ENCODE measurements around the gene PGAP6.
"Not testable (repeated sequence)": the region's sequence is repeated elsewhere in the genome, so short reads cannot be mapped to it uniquely, and the experiment has no call there.

Gene PGAP6

DNA sequence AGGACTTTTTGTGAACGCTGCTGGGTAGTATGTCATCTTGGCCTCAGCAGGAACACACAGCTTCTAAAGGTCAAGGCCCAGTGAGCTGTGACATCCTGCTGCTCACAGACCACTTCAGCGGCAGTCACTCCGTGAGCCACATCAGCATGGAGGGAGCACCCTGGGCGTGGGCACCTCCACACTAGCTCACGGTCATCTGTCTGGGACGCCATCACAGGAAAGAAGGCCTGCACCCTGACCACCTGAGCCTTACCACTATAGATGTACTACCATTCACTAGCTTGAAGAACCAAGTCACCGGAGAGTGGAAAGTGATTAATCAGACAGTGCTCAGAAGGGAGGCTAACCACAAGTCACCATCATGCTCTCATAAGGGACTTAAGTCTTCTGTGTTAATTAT, 32.6 kb downstream of the PGAP6 start:
- no peak for DNase-seq

DNA sequence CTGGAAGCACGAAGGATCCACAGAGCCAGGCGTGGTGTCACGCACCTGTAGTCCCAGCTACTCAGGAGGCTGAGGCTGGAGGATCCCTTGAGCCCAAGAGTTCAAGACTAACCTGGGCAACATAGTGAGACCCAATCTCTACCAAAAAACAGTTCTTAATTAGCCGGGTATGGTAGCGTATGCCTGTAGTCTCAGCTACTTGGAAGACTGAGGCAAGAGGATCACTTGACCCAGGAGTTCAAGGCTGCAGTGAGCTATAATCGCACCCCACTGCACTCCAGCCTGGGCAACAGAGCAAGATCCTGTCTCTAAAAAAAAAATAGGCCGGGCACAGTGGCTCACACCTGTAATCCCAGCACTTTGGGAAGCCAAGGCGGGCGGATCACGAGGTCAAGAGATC, 33.3 kb downstream of the PGAP6 start:
- not testable (repeated sequence) for DNase-seq

DNA sequence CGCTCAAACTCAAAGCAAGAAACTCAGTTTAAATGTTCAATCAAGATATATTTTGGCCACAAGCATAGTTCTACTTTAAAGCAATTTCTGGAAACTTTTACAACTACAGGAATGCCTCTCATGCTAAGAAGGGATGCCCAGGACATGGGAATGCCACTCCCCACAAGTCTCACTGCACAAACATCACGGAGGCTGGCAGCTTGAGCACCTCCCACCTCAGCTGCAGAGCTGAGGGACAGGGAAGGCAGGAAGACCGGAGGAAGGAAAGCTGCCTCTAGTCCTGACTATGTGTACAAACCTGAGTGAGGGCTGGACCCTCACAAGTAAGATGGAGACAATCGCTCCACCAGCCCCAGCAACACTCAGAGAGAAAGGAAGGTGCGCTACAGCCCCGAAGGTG, 34.6 kb downstream of the PGAP6 start:
- no peak for DNase-seq

DNA sequence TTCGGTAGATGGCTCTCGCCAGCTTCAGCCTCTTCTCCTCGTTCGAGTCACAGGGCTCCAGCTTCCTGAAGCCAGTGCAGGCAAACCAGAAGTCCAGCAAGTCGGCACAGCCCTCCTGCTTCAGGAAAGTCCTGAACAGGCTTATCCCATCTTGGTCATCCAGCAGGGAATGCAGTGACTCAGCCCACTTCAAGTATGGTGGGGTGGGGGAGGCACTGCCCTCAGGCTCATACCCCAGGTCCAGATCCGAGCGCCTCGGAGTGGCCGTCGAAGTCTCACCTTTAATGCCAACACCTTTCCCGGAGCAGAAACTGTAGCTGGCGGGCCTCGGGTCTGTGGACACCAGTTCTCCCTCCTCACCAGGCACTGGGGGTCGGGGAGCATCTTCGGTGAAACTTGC, 35.2 kb downstream of the PGAP6 start:
- DNase-seq, result no peak

DNA sequence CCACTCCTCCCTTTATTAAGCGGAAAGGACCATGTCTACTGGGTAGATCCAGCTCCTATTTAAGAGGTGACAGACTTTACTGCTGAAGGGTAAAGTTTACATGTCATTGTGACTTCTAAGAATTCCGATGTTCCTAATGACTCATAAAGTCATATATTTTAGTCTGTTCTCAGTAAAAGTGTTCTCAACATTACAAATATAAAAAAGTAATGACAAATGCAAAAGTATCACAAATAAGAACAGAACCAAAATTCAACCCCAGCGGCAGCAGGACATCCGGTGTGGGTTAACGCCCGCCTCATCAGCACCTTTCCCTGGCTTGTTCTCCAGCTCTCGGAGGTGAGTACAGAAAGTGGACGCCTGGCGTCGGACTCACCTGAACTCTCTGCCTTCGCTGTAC, 36.0 kb downstream of the PGAP6 start:
- DNase-seq, result no peak

DNA sequence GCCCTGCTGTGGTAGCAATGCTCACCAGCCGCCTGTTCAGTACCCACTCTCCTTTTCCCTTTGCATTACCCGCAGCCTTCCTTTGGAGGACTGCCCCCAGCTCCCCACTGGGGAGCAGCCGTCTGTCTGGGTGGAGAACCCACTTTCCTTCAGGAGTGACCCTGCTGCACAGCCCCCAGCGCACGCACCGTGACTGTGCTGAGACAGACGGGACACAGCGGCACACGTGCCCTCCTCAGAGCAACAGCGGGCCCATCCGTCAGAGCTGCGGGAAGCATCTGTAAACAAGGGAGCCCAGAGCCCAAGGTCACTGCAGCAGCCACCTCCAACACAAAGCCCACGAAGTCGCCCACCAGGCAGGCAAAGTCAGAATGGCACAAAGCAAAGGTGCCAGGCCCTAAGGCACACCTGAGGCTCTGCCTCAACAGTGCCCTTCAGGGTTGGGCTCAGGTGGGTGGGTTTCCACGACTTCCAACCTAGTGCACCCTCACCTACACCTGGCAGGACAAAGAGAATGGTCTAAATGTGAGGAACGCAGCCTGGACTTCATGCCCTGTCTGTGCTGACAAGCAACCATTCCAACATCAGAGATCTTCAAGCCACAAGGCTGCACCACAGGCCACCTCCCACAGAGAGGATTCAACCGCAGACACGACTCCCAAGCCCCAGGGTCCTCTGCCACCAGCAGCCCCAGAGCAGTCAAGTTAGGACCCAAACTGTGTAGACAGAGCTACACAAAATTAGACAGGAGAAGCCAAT, 39.1 kb downstream of the PGAP6 start:
- DNase-seq, result no peak

DNA sequence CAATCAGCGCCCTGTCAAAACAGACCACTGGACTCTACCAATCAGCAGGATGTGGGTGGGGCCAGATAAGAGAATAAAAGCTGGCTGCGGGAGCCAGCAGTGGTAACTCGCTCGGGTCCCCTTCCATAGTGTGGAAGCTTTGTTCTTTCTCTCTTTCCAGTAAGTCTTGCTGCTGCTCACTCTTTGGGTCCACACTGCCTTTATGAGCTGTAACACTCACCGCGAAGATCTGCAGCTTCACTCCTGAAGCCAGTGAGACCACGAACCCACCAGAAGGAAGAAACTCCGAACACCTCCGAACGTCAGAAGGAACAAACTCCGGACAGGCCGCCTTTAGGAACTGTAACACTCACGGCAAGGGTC, 39.8 kb downstream of the PGAP6 start:
- not testable (repeated sequence) for DNase-seq

DNA sequence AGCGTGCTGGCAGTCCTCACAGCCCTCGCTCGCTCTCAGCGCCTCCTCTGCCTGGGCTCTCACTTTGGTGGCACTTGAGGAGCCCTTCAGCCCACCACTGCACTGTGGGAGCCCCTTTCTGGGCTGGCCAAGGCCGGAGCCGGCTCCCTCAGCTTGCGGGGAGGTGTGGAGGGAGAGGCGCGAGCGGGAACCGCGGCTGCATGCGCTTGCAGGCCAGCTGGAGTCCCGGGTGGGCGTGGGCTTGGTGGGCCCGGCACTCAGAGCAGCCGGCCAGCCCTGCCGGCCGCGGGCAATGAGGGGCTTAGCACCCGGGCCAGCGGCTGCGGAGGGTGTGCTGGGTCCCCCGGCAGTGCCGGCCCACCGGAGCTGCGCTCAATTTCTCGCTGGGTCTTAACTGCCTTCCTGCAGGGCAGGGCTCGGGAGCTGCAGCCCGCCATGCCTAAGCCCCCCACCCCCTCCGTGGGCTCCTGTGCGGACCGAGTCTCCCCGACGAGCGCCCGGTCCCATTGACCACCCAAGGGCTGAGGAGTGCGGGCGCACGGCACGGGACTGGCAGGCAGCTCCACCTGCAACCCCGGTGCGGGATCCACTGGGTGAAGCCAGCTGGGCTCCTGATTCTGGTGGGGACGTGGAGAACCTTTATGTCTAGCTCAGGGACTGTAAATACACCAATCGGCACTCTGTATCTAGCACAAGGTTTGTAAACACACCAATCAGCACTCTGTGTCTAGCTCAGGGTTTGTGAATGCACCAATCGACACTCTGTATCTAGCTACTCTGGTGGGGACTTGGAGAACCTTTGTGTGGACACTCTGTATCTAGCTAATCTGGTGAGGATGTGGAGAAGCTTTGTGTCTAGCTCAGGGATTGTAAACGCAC, 40.4 kb downstream of the PGAP6 start:
- DNase-seq, result not testable (repeated sequence)

DNA sequence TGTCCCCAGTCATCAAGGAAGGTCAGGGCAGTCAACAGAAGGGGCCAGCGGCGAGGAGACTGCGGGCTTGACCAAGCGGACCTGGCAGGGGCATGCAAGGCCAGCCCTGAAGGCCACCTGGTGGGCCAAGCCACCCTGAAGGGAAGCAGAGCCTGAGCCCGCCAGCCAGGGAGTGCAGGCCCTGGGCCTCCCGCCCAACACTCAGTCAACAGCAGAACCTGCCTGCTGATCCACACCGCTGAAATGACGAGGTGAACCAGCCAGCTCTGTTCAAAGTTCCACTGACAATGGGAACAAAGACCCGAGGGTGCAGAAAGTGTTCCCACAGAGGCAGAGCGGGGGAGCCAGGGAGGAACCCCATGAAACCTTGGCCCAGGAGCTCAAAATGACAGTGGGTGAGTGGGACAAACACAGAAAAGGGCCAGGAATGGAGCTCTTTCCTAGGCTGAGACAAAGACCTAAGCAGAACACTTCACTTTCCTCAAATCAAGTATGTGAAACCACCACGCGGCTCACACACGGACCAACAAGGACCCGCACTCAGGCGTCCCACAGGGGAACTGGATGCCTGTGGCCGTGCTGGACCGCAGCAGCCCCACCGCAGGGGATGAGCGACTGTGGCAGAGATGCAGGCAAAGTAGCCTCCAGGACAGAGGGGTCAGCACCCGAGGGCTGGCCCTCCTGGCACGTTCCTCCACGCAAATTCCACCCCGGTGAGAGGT, 41.2 kb downstream of the PGAP6 start:
- DNase-seq, result no peak

DNA sequence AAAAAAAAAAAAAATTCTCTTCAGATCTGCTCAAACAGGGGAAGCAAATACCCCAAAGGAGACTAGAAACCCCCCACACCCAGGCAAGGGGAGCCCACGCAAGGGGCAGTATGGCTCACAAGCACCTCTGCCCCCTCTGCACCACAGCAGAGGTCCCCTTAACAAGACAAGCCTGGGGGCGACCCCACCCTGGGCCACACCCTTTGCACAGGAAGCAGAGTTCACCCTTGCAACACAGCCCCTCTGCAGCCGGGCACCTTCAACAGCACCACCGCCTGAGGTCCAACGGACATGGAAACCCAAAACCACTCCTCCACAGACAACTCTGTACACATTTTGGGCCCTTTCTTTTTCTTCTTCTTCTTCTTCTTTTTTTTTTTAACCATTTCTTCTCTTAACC, 42.1 kb downstream of the PGAP6 start:
- DNase-seq, result no peak

DNA sequence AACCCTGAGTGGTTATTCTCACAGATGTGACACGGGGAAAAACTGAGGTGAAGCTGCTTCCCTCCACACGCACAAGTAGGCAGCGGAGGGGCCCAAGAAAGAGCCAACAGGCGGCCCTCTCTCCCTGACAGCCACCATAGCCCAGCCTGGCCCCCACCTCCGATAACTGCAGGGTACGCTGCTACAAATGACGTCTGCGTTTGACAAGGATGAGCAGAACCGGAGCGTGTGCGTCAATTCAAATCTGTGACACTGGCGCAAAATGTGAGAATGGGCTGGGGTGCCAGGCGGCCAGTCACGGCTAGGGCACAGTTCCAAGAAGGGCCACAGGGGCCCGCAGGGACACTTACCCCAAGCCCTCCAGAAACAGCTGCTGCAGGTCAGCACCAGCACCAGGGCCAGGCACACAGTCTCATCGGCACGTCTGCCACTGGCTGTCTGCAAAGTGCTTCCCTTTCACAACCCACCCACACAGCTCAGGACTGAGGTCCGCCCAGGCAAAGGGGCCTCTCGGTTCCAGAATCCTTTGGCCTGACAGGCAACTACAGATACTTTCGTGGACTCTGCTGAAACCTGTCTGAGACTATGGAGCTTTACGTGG, 43.7 kb downstream of the PGAP6 start:
- DNase-seq, result no peak

DNA sequence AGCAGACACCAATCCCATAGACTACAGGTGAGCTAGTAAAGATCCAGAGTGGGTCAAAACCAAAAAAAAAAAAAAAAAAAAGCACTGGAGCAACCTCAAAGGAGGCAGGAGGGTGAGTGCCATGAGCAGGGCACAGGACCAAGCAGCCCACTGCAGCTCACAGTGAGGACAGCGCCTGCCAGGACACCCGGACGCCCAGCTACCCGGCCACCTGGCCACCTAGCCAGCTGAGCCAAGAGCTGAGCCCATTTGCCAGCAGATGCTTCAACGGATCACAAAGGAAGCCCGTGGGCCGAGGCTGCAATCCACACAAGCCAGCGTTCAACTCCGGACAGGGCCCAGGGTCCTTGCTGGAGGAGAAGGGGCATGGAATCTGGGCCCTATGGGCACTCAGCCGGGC, 44.3 kb downstream of the PGAP6 start:
- no peak for DNase-seq

DNA sequence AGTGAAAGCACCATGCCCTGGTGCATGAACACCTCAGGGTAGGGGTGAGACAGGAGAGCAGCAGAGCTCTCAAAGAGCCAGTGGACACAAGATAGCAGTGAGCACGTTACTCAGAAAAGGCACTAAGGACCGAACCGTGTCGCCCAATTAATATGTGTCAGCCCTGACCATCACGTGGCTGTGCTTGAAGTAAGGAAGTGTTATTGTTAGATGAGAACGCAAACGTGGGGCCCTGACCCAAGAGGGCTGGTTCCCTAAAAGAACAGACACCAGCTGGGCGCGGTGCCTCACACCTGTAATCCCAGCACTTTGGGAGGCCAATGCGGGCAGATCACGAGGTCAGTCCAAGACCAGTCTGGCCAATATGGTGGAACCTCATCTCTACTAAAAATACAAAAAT, 45.5 kb downstream of the PGAP6 start:
- DNase-seq, result no peak

DNA sequence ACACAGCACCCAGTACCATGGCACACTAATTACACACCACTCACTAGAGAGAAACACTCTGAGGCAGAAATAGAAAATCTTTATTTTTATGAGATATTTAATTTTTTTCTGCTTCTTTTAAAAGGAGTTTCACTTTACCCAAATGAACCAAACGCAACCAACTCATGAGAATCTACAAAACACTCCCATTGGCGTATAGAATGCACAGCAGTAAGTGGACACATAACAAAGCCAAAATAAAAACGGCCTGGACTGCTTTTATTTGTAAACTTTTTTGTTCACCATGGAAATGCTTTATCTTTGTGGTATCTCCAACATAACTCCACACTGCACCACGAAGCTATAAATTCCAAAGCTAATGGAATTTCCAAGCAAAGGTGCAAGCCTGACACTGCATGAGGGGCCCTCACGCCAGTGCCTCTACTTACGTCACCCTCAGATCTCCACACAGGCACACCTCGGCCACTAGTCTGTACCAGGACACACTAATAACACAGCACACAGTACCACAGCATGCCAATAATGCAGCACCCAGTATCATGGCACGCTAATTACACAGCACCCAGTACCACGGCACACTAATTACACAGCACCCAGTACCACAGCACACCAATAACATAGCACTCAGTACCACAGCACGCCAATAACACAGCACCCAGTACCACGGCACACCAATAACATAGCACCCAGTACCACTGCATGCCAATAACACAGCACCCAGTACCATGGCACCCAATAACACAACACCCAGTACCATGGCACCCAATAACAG, 46.7 kb downstream of the PGAP6 start:
- DNase-seq, result not testable (repeated sequence)

DNA sequence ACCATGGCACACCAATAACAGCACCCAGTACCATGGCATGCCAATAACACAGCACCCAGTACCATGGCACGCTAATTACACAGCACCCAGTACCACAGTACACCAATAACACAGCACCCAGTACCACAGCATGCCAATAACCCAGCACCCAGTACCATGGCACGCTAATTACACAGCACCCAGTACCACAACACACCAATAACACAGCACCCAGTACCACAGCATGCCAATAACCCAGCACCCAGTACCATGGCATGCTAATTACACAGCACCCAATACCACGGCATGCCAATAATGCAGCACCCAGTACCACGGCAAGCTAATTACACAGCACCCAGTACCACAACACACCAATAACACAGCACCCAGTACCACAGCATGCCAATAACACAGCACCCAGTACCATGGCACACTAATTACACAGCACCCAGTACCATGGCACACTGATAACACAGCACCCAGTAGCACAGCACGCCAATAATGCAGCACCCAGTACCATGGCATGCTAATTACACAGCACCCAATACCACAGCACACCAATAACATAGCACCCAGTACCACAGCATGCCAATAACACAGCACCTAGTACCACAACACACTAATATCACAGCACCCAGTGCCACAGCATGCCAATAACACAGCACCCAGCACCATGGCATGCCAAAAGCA, 47.5 kb downstream of the PGAP6 start:
- not testable (repeated sequence) for DNase-seq

DNA sequence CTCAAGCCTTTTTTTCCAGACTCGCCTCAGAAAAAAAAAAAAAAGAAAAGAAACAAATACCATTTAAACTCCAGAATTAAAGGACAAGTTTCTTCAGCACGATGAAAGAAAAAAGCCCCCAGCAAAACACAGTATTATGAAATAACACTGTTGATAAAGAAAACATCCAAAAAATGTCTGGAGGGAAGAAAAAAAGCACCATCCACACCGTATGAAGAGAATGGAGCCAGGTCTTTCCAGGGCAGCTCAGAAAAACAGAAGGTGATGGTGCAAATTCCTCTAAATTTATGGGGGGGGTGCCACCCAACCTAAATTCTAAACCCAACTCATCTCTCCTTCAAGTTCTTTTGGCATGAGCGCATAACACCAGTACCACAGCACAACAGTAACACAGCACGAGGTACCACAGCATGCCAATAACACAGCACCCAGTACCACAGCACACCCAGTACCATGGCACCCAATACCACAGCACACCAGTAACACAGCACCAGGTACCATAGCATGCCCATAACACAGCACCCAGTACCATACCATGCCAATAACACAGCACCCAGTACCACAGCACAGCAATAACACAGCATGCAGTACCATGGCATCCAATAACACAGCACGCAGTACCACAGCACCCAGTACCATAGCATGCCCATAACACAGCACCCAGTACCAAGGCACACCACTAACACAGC, 48.2 kb downstream of the PGAP6 start:
- no peak for DNase-seq

DNA sequence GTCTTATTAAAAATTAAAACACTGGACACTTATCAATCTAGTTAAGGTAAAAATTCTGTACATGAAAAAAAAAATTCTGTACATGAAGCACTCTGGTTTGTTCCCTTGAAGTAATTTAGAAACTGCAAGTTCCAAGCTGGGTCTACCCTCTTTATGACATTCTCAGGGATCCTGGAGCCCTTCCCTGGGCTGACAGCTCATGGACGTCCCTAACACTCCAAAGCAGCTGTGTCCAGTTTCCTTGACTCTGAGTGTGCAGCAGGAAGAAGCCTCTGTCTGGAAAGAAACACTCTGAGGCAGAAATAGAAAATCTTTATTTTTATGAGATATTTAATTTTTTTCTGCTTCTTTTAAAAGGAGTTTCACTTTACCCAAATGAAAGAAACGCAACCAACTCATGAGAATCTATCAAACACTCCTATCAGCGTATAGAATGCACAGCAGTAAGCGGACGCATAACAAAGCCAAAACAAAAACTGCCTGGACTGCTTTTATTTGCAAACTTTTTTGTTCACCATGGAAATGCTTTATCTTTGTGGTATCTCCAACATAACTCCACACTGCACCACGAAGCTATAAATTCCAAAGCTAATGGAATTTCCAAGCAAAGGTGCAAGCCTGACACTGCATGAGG, 50.5 kb downstream of the PGAP6 start:
- DNase-seq, result not testable (repeated sequence)

DNA sequence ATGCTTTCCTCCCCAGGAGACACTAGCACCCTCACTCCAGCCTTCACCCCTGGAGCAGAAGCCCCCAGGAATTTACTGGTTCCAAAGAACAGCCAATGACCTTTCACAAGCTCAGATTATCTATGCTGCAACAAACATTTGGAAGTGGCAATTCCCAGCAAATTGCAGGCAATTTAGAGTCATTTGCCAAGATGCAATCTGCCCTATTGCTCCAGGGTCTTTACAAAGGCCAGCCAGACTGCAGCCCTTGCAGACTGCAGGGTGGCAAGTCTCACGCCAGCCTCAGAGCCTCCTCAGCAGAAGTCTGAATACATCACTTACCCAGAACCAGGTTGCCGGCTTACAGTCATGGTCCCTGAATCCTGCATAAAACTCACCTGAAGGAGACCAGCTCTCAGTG, 51.0 kb downstream of the PGAP6 start:
- DNase-seq, result no peak

DNA sequence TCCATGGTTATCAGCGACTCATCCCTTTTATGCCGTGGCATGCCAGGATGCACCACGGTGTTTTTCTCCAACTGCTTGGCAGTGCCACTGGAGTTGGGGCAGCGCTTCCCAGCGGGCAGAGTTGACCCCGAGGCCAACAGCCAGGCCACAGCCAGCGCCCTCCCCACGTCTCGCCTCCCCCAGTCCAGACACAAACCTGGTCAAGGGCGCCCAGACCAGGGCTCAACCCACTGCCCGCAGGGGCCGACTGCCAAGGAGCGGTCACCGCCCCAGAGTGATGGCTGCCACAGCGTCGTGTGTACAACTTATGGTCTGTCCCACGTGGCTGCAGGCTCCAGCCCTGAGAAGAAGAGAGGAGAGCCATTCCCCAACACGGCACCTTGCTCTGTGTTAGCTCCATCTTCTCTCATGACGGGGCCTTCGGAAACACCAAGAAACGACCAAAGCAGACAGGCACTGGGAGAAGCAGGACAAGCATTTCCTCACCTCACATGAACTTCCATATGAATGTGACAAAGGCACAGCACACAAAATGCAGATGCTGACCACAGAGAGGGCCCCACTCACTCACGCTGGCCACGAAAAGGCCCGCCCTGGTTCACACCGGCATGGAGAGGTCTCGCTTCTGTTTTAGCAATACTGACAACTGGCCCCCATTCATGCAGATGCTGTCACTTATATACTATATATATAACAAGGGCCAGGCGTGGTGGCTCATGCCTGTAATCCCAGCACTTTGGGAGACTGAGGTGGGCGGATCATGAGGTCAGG, 56.2 kb downstream of the PGAP6 start:
- DNase-seq, result no peak
